OCI-LY7 (cell line): ENCODE results near the gene ELMO1.

Experiments used
- CTCF ChIP-seq: fragments of 200-600 bp; sonication (generic); conservative IDR thresholded peaks from 2 replicates; pipeline ENCODE4 v1.5.1; 2014; ENCODE audit warnings: mild to moderate bottlenecking, antibody characterized with exemption, low read length, moderate library complexity, mixed read lengths
- EZH2phosphoT487 ChIP-seq: fragments of 200-600 bp; sonication (generic); IDR thresholded peaks from 2 replicates; pipeline ENCODE4 v1.6.1; 2018; ENCODE audit warnings: low read depth, borderline replicate concordance, mild to moderate bottlenecking, mixed run types, antibody characterized with exemption, low read length, moderate library complexity, mixed read lengths

GRCh38 chr7:37054624-37055241 is 393.9 kb downstream of the ELMO1 start:
- TF ChIP-seq CTCF, result no peak
- TF ChIP-seq EZH2phosphoT487, result no peak
